HG03039 (cell line): Measurements from ENCODE around the gene CCDC150.
"Not testable (repeated sequence)": the region's sequence is repeated elsewhere in the genome, so short reads cannot be mapped to it uniquely, and the experiment has no call there.

Experiments used
- ATAC-seq: cut with Tn5 transposase; IDR thresholded peaks from one replicate; pipeline ENCODE4 v1.9.1; 2021; ENCODE audit warnings: mild to moderate bottlenecking, moderate library complexity; ENCODE audit not compliant: unreplicated experiment

The CCDC150 gene

GRCh38 chr2:196630531-196630930 lies 9.0 kb upstream of the CCDC150 start:
- ATAC-seq, result no peak

- ATAC-seq, result no peak
Measured at GRCh38 chr2:196635156-196635555, 4.4 kb upstream of the CCDC150 start.

- no peak for ATAC-seq
Measured at GRCh38 chr2:196638765-196639164, 750 bp upstream of the CCDC150 start.

- no peak for ATAC-seq
Measured at GRCh38 chr2:196640031-196640548, 575 bp downstream of the CCDC150 start.

DNA sequence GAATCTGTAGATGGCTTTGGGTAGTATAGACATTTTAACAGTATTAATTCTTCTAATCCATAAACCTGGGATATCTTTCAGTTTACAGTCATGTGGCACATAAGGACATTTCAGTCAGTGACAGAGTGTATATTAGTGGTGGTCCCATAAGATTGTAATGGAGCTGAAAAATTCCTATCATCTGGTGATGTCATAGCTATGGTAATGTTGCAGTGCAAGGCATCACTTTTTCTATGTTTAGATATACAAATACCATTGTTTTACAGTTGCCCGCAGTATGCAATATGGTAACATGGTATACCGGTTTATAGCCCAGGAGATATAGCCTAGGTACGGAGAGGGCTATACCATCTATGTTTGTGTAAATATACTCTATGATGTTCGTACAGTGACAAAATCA lies 9.7 kb downstream of the CCDC150 start:
- ATAC-seq, result no peak

- no peak for ATAC-seq
Measured at GRCh38 chr2:196651387-196652094, 12.0 kb downstream of the CCDC150 start.

GRCh38 chr2:196652869-196653268 lies 13.4 kb downstream of the CCDC150 start:
- no peak for ATAC-seq

DNA sequence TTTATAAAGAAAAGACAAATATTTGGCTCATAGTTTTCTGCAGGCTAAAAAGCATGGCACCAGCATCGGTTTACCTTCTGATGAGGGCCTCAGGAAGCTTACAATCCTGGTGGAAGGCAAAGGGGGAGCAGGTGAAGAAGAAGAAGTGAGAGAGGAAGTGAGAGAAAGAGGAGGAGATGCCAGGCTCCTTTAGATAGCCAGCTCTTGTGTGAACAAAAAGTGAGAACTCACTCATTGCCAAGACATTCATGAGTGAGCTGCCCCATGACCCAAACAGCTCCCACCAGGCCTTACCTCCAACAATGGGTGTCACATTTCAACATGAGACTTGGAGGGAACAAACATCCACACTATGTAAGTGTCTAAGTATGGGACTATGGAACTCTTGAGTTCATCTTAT lies 14.3 kb downstream of the CCDC150 start:
- no peak for ATAC-seq

- no peak for ATAC-seq
Measured at GRCh38 chr2:196655761-196656160, 16.2 kb downstream of the CCDC150 start.

- ATAC-seq, result no peak
Measured at GRCh38 chr2:196657333-196657732, 17.8 kb downstream of the CCDC150 start.

DNA sequence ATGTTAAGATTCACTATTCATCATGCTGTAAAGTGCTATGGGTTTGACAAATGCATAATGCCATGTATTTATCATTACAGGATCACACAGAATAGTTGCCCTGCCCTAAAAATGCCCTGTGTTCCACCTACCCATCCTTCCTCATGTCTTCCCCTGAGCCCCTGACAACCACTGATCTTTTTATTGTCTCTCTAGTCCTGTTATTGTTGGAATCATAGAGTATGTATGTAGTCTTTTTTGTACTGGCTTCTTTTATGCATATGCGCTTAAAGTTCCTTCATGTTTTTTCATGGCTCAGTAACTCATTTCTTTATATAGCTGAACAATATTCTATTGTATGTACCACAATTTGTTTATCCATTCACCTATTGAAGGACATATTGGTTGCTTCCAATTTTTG lies 20.3 kb downstream of the CCDC150 start:
- no peak for ATAC-seq

GRCh38 chr2:196660244-196660643 lies 20.7 kb downstream of the CCDC150 start:
- ATAC-seq, result no peak

- ATAC-seq, result no peak
Measured at GRCh38 chr2:196670342-196670741, 30.8 kb downstream of the CCDC150 start.

DNA sequence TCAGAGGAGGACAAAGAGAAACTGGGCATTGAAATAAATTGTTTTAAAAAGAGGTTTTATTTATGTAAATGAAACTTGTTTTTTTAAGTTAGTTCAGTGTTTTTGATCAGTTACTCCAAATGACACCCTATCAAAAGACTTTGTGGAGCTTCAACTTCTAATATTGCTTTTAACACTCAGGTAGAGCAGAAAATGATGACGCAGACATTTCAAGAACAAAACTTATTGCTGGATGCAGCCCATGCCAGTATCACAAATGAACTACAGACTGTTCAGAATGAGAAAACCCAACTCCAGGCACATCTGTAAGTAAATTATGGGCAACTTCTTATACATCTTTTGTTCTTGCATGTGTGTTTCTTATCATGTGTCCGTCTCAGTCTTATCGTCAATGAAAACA lies 36.4 kb downstream of the CCDC150 start:
- ATAC-seq, result no peak

DNA sequence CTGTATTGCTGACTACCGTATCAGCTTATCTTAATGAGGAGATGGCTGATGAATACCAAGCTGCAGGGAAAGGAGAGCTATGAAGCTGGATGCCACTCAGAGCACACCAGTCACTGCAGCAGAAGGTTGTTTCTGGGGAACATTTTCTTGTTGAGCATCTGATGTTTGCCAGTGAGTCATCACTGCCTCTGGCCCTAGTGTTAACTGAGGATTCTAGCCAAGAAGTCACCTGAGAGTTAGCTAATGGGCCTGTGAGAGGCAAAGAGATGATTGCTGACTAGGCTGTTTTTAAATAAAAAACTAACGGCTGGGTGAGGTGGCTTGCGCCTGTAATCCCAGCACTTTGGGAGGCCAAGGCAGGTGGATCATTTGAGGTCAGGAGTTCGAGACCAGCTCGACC lies 37.9 kb downstream of the CCDC150 start:
- ATAC-seq, result no peak

GRCh38 chr2:196679368-196679767 lies 39.9 kb downstream of the CCDC150 start:
- ATAC-seq, result no peak

GRCh38 chr2:196681510-196681909 lies 42.0 kb downstream of the CCDC150 start:
- no peak for ATAC-seq

GRCh38 chr2:196685792-196686191 lies 46.3 kb downstream of the CCDC150 start:
- no peak for ATAC-seq

DNA sequence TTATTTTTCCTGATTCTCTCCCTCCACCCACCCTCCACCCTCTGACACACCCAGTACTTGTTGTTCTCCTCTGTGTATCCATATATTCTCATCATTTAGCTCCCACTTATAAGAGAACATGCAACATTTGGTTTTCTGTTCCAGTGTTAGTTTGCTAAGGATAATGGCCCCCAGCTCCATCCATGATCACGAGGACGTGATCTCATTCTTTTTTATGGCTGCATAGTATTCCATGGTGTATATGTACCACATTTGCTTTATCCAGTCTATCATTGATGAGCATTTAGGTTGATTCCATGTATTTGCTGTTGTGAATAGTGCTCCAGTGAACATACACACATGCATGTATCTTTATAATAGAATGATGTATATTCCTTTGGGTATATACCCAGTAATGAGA lies 47.2 kb downstream of the CCDC150 start:
- ATAC-seq, result not testable (repeated sequence)

DNA sequence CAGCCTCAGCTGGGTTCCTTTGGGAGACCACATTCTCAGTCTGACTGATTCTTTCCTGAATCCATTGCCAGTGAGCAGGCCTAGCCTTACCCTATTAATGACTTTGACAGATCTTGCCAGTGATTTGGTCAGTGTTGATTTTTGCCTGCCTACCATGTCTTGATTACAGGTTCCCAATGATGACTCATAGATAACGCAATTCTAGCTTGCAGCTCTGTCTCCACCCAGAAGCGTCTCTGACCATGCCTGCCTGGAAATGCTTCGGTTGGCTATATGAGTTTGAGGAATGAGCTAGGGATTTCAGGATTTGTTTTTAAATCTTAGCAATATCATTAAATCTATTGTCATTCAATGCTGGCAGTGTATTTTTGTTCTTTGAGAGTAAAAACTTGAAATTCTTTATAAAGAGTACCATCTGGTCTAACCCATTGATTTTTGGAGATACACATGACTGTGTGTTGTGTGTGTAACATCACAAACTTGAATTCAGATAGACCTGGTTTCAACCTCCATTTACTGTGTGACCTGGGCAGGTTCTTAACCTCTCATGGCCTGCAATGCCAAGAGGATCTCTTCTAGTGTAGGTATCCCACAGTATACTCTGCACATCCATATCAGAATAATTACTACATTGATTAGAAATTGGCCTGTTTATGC lies 57.0 kb downstream of the CCDC150 start:
- ATAC-seq, result no peak

DNA sequence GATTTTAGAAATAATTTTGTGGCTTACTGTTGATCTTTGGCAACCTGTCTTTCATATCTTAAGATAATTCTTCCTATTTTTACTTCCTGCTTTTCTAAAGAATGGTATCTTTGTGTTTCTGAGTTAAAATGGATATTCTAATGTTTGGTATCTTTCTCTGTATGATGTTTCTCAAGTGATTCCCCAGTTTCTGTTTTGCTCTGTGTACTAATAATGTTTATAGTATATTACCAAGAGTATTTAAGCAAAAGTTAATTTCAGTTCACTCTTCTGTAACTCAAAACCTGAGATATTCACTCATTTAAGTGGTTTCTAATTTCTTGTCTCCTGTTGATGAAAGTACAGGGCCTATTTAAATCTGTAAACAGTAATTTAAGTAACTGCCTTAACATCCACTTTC lies 58.3 kb downstream of the CCDC150 start:
- no peak for ATAC-seq

DNA sequence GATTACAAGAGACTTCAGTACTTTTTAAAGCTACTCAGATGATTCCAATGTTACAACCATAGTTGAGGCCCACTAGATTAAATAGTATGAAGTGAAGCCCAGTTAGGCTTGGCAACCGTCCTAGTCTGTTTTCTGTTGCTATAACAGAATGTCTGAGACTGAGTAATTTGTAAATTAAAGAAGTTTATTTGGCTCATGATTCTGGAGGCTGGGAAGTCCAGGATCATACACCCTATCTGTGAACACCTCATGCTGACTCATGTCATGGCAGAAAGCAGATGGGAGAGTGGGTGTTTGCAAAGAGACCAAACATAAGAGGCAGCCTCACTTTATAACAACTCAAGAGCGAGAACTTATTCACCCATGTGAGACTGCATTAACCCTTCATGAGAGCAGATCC lies 63.1 kb downstream of the CCDC150 start:
- ATAC-seq, result no peak
